Epithelial cell of proximal tubule (primary cell): Measurements from ENCODE around the gene C2orf76. TPM values are rescaled to one million over a fixed set of nuclear protein-coding genes. Genes with fewer than 3 reads are reported as not detected.

Source experiments
- DNase-seq: peaks from one replicate; pipeline ENCODE4 v3.0.0-alpha.2; 2011; ENCODE audit warnings: low read depth
- H3K4me3 ChIP-seq: 2 replicates; pipeline ENCODE4 v1.5.1; 2011; ENCODE audit warnings: low read depth, mild to moderate bottlenecking, low read length
- CTCF ChIP-seq: conservative IDR thresholded peaks from 2 replicates; pipeline ENCODE4 v1.5.1; 2012; ENCODE audit warnings: low read depth, mild to moderate bottlenecking, low read length
- total RNA-seq: library from RNA; depleted of rRNA; stranded (reverse); fragments of >200 nt; gene quantifications from 2 replicates; pipeline ENCODE4 v1.2.3, GENCODE V29; 2015

The C2orf76 gene
- total RNA-seq, 1 donor from 2014 or later: 9.3 TPM

GRCh38 chr2:119337749-119338148, 28.9 kb downstream of the C2orf76 start:
- TF ChIP-seq CTCF: no peak
- DNase-seq: no peak
- no peak overlapping the region for H3K4me3 ChIP-seq

- H3K4me3 ChIP-seq: no peak overlapping the region
- TF ChIP-seq CTCF: no peak
- no peak for DNase-seq
These were observed 32.8 kb downstream of the C2orf76 start for GRCh38 chr2:119333833-119334232.

GRCh38 chr2:119333360-119333759, 33.3 kb downstream of the C2orf76 start:
- no peak for DNase-seq
- H3K4me3 ChIP-seq: no peak overlapping the region
- no peak for TF ChIP-seq CTCF

GRCh38 chr2:119332953-119333352, 33.7 kb downstream of the C2orf76 start:
- DNase-seq: no peak
- TF ChIP-seq CTCF: no peak
- H3K4me3 ChIP-seq: no peak overlapping the region

GRCh38 chr2:119327431-119327830, 39.2 kb downstream of the C2orf76 start:
- no peak overlapping the region for H3K4me3 ChIP-seq
- no peak for TF ChIP-seq CTCF
- DNase-seq: no peak

- H3K4me3 ChIP-seq: no peak overlapping the region
- TF ChIP-seq CTCF: no peak
These were observed 39.7 kb downstream of the C2orf76 start for GRCh38 chr2:119326938-119327337.

GRCh38 chr2:119324685-119325270, 41.9 kb downstream of the C2orf76 start:
- no peak overlapping the region for H3K4me3 ChIP-seq
- no peak for TF ChIP-seq CTCF
- no peak for DNase-seq

More at GRCh38 chr2:119326938-119327337, 39.7 kb downstream of the C2orf76 start:
- DNase-seq: no peak
